Astrocyte of the spinal cord (primary cell): ENCODE measurements around the gene PSME4.
"Not testable (repeated sequence)": the region's sequence is repeated elsewhere in the genome, so short reads cannot be mapped to it uniquely, and the experiment has no call there.

ENCODE experiments used
- DNase-seq: peaks from one replicate; pipeline ENCODE4 v3.0.0; 2011; ENCODE audit warnings: low read depth, low spot score
- H3K4me3 ChIP-seq: 2 replicates; pipeline ENCODE4 v1.5.1; 2011; ENCODE audit warnings: low read depth, mild to moderate bottlenecking, low read length, moderate library complexity
- in situ Hi-C: cut with HindIII; loops from 2 replicates; pipeline ENCODE4 v1.10.0; 2017; ENCODE audit warnings: low sequenced_read_pairs
- TF ChIP-seq, protein P1 (sequence below): IDR thresholded peaks from 2 replicates; pipeline ENCODE4 v1.5.1; 2012; ENCODE audit warnings: low read depth, mild to moderate bottlenecking, low read length, inconsistent platforms

PSME4 gene

DNA sequence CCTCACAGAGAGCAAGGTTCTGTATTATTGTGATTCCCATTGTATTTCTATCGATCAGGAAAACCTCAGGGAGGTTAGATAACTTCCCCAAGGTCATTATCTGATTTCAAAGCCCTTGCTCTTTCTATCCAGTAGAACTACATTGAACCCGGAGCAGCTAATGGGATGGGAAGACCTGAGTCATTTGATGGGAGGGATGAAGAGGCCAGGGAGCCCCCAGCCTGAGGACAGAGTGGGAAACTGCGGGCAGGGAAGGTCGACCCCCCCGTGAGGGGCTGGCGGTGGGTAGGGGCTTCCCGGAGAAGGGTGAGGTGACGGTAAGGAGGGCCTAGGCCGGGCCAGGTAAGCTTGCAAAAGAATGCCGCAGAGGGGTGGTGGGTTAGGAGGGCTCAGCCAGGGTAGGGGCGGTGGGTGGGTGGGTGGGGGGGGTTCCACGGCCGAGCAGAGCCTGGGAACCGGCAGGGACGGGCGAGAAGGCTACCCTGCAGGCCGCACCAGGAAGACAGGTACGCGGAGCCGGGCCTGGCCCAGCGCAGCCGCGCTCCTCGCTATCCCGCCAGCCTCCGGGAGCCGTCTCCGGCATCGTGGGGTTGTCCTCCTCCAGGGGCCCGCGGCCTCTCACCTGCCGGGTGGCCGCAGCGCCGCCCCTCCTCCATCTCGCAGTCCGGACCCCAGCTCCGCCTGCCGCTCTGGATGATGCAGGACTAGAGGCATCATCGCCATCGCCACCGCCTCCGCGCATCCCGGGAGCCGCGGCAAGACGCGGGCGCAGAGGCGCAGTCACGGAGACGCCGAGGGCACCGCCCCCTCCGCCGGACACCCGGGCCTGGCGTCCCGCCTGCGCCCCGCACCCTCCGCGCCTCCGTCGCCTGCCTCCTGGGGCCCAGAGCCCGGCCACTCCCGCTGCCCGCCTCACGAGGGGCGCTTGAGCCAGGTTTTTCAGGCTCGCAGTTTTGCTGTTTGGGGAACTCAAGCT, 111.3 kb downstream of the PSME4 start, which contains the start of gene GPR75:
Gene GPR75, minus strand, starts transcription at position 762 of the 976 bp plus-strand sequence. CDS start 5,211 bp downstream, outside the sequence.
- DNase-seq, result peak; percentile 26
- in situ Hi-C loops, result no loop called here
- TF ChIP-seq, protein P1, sequence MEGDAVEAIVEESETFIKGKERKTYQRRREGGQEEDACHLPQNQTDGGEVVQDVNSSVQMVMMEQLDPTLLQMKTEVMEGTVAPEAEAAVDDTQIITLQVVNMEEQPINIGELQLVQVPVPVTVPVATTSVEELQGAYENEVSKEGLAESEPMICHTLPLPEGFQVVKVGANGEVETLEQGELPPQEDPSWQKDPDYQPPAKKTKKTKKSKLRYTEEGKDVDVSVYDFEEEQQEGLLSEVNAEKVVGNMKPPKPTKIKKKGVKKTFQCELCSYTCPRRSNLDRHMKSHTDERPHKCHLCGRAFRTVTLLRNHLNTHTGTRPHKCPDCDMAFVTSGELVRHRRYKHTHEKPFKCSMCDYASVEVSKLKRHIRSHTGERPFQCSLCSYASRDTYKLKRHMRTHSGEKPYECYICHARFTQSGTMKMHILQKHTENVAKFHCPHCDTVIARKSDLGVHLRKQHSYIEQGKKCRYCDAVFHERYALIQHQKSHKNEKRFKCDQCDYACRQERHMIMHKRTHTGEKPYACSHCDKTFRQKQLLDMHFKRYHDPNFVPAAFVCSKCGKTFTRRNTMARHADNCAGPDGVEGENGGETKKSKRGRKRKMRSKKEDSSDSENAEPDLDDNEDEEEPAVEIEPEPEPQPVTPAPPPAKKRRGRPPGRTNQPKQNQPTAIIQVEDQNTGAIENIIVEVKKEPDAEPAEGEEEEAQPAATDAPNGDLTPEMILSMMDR, result no peak
- peak within 1 kb of the TSS; percentile 40 for H3K4me3 ChIP-seq

DNA sequence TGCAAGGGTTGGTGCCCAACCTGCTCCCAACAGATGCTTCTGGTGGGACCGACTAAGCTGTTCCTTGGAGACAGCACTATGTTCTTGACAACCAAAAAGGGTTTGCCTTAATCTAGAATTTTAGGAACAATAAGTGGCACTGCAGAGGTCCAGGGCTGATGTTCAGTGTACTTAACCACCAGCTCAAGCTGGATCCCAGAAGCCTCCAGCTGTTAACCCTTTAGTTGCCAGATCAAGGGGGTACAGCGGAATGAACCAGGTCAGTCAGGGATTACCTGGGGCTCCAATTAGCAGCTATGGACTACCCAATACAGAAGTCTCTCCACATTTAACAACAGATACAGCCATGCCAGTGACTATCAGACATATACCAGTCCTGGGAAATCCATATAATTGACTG, 114.5 kb downstream of the PSME4 start:
- DNase-seq, result no peak
- TF ChIP-seq, protein P1, result no peak
- in situ Hi-C loops, result no loop called here
- H3K4me3 ChIP-seq, result no peak overlapping the region

DNA sequence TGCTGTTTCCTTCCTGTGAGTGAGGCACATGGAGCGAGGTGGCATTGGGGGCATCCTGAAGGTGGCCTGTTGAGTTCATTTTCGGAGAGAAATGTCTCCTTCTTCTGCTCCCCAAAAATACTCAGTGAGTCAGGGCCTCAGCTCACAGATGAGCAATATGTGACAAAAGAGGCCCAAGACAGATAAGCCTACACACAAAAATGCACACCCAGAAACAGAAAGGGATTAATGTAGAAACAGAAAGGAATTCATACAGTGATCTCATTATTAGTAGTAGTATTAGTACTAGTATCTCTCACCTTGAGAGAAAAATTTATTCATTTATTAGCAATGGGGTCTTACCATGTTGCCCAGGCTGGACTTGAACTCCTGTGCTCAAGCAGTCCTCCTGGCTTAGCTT, 116.1 kb downstream of the PSME4 start:
- no peak for DNase-seq
- in situ Hi-C loops, result no loop called here
- TF ChIP-seq, protein P1, result no peak
- no peak overlapping the region for H3K4me3 ChIP-seq

DNA sequence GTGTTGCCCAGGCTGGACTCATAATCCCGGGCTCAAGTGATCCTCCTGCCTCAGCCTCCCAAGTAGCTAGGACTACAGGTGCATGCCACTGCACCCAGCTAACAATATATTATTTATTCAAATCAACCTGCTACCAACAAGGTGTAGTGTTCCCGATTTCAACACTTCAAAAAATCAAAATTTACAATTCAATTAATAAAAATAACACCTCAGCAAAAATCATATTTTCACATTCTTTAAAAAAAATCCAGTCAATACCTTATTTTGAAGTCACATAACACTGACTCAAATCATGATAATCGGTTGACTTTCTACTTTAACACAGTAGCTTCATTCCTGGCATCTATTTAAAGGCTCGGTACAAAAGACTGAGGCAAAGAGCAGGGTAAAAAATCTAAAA, 118.3 kb downstream of the PSME4 start:
- in situ Hi-C loops, result no loop called here
- no peak overlapping the region for H3K4me3 ChIP-seq
- TF ChIP-seq, protein P1, result no peak
- no peak for DNase-seq

DNA sequence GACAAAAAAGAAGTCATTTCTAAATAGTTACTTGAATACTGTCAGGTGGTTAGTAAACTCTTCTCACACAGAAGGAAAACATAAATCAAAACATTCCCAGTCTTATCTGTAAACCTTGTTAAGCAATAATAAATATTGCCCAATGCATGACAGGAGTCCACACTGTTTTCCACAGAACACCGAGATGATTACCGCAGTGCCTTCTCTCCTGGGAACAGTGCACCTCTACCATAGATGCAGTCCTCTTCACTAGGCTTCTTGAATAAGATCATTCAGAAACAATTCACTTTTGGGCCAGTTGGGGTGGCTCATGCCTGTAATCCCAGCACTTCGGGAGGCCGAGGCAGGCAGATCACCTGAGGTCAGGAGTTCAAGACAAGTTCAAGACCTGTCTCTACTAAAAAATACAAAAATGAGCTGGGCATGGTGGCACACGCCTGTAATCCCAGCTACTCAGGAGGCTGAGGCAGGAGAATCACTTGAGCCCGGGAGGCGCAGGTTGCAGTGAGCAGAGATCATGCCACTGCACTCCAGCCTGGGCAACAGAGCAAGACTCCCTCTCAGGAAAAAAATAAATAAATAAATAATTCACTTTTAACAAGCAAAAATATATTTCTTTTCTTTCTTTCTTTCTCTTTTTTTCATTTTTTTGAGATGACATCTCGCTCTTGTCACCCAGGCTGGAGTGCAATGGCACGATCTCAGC, 119.6 kb downstream of the PSME4 start:
- H3K4me3 ChIP-seq, in situ Hi-C loops, DNase-seq: not testable (repeated sequence)

DNA sequence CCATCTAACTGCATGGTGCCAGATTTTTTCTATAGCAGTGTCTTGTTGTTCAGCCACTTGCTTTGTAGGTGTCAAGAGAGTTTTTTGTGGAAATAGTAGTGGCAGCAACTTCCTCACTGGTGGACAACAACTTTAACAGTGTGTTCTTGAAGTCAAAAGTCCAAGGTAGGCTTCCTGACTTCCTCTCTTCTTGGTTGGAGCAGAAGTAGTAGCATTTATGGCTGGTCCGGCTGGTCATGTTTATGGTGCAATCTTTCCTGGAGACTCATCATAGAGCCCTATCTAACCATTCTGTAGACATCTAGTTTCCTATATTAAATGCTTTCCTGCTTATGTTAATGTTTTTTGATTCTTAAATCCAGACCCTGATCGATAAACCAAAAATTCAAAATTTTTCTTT, 122.7 kb downstream of the PSME4 start:
- TF ChIP-seq, protein P1, result no peak
- DNase-seq, result no peak
- in situ Hi-C loops, result no loop called here
- no peak overlapping the region for H3K4me3 ChIP-seq

DNA sequence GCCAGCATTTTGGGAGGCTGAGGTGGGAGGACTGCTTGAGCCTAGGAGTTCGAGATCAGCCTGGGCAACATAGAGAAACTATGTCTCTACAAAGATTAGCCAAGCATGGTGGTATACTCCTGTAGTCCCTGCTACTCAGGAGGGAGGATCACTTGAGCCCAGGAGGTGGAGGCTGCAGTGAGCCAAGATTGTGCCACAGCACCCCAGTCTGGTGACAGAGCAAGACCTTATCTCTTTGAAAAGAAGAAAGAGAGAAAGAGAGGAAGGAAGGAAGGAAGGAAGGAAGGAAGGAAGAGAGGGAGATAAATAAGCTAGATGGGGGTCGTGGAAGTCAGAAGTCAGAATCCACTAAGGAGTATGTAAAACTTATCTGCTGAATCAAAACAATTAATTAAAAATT, 127.2 kb downstream of the PSME4 start:
- no peak for DNase-seq
- no peak overlapping the region for H3K4me3 ChIP-seq
- in situ Hi-C loops, result no loop called here
- TF ChIP-seq, protein P1, result no peak
